Liver (tissue), 9 donors: Measurements from ENCODE around the gene TOP3A. TPM values are rescaled to one million over a fixed set of nuclear protein-coding genes. Genes with fewer than 3 reads are reported as not detected.
"Not testable (repeated sequence)": the region's sequence is repeated elsewhere in the genome, so short reads cannot be mapped to it uniquely, and the experiment has no call there.

Experiments used
- DNase-seq: peaks from one replicate; pipeline ENCODE4 v3.0.0-alpha.2; 2017; ENCODE audit warnings: low spot score
- H3K27ac ChIP-seq, 2 donors: one replicate each; pipeline ENCODE4 v1.7.0; 2013; ENCODE audit warnings: inconsistent platforms in 2 of 2, low read length in 2 of 2, control low read depth in 1 of 2, low read depth in 1 of 2, mild to moderate bottlenecking in 1 of 2
- H3K27me3 ChIP-seq, 4 donors: one replicate each; pipeline versions ENCODE4 v1.6.1 to v1.7.0; 2013; ENCODE audit warnings: low read length in 3 of 4, inconsistent platforms in 1 of 4, mild to moderate bottlenecking in 1 of 4, moderate library complexity in 1 of 4; ENCODE audit not compliant: control insufficient read depth in 4 of 4, insufficient read depth in 4 of 4
- H3K36me3 ChIP-seq, 4 donors: one replicate each; pipeline versions ENCODE4 v1.6.1 to v1.7.0; 2013; ENCODE audit warnings: low read length in 3 of 4, mild to moderate bottlenecking in 3 of 4, low read depth in 1 of 4, moderate library complexity in 1 of 4; ENCODE audit not compliant: control insufficient read depth in 4 of 4, insufficient read depth in 3 of 4
- H3K4me1 ChIP-seq, 4 donors: one replicate each; pipeline versions ENCODE4 v1.6.1 to v1.7.0; 2013; ENCODE audit warnings: low read length in 3 of 4, mild to moderate bottlenecking in 3 of 4, moderate library complexity in 1 of 4; ENCODE audit not compliant: control insufficient read depth in 4 of 4, insufficient read depth in 4 of 4
- H3K4me3 ChIP-seq, 3 donors: one replicate each; pipeline versions ENCODE4 v1.6.1 to v1.7.0; 2013; ENCODE audit warnings: low read length in 3 of 3, control low read depth in 1 of 3, low read depth in 1 of 3, mild to moderate bottlenecking in 1 of 3
- H3K9ac ChIP-seq, 2 donors: one replicate each; pipeline ENCODE4 v1.7.0; 2013; ENCODE audit warnings: low read length in 2 of 2, mild to moderate bottlenecking in 2 of 2, moderate library complexity in 2 of 2, control low read depth in 1 of 2, low read depth in 1 of 2
- H3K9me3 ChIP-seq, 4 donors: one replicate each; pipeline versions ENCODE4 v1.6.1 to v1.7.0; 2013; ENCODE audit warnings: low read length in 3 of 4; ENCODE audit not compliant: control insufficient read depth in 4 of 4
- EGR1 ChIP-seq, 2 donors: IDR thresholded peaks; 2 replicates each; pipeline ENCODE4 v1.6.1; 2016 to 2018; ENCODE audit warnings: antibody characterized with exemption in 2 of 2, low read depth in 2 of 2
- FOXA1 ChIP-seq: IDR thresholded peaks from 2 replicates; pipeline ENCODE4 v1.6.1; 2016; ENCODE audit warnings: antibody characterized with exemption
- FOXA2 ChIP-seq: IDR thresholded peaks from 2 replicates; pipeline ENCODE4 v1.6.1; 2016; ENCODE audit warnings: antibody characterized with exemption
- GABPA ChIP-seq, 2 donors: IDR thresholded peaks in 1 of 2; conservative IDR thresholded peaks in 1 of 2; 2 replicates each; pipeline ENCODE4 v1.6.1; 2016; ENCODE audit warnings: antibody characterized with exemption in 2 of 2, mild to moderate bottlenecking in 1 of 2, moderate library complexity in 1 of 2
- HNF4A ChIP-seq, 2 donors: conservative IDR thresholded peaks; 2 replicates each; pipeline ENCODE4 v1.6.1; 2016; ENCODE audit warnings: antibody characterized with exemption in 2 of 2, mild to moderate bottlenecking in 2 of 2
- HNF4G ChIP-seq: IDR thresholded peaks from 2 replicates; pipeline ENCODE4 v1.6.1; 2016; ENCODE audit warnings: antibody characterized with exemption
- NR2F2 ChIP-seq: IDR thresholded peaks from 2 replicates; pipeline ENCODE4 v1.6.1; 2016; ENCODE audit warnings: antibody characterized with exemption
- RAD21 ChIP-seq, 2 donors: IDR thresholded peaks; 2 replicates each; pipeline ENCODE4 v1.6.1; 2016; ENCODE audit warnings: antibody characterized with exemption in 2 of 2, mild to moderate bottlenecking in 2 of 2
- RXRA ChIP-seq, 2 donors: IDR thresholded peaks; 2 replicates each; pipeline ENCODE4 v1.6.1; 2017 to 2018; ENCODE audit warnings: antibody characterized with exemption in 2 of 2, mild to moderate bottlenecking in 1 of 2
- YY1 ChIP-seq: IDR thresholded peaks from 2 replicates; pipeline ENCODE4 v1.6.1; 2016; ENCODE audit warnings: antibody characterized with exemption, mild to moderate bottlenecking
- WGBS: extraction: QIAGEN DNeasy Blood & Tissue Kit; methylation state at CpG from one replicate; pipeline ENCODE4 v1.1.7; 2013; 5-methylcytosine and 5-hydroxymethylcytosine counted together
- polyA plus RNA-seq, 2 donors: library from polyadenylated mRNA; stranded (reverse) in 1 of 2; unstranded in 1 of 2; fragments of 200-250 nt in 1 of 2; fragments of >200 nt in 1 of 2; fragmentation: Nextera tagmentation in 1 of 2; extraction: Ambion mirVana in 1 of 2; gene quantifications; one replicate each; pipeline versions ENCODE4 v1.2.1 to v1.2.3, GENCODE V29; 2013 to 2015
- total RNA-seq, 2 donors: library from RNA; depleted of rRNA; stranded (reverse); fragments of >200 nt; gene quantifications; one replicate each; pipeline ENCODE4 v1.2.3, GENCODE V29; 2014
- TF ChIP-seq, protein P1 (sequence below): IDR thresholded peaks from 2 replicates; pipeline ENCODE4 v1.6.1; 2016; ENCODE audit warnings: antibody characterized with exemption
- TF ChIP-seq, protein P2 (sequence below): IDR thresholded peaks from 2 replicates; pipeline ENCODE4 v1.6.1; 2016; ENCODE audit warnings: antibody characterized with exemption
- TF ChIP-seq, protein P3 (sequence below): fragments of 150-350 bp; IDR thresholded peaks from 2 replicates; pipeline ENCODE4 v1.5.1; 2017; ENCODE audit warnings: improper control_type of control experiment, low read depth, low read length; ENCODE audit not compliant: missing input control
- TF ChIP-seq, protein P4 (sequence below): IDR thresholded peaks from 2 replicates; pipeline ENCODE4 v1.6.1; 2016; ENCODE audit warnings: antibody characterized with exemption, mild to moderate bottlenecking
- donor health status: healthy.
- donor health status: healthy.
- donor health status: healthy.
- donor health status: healthy.
- donor health status: healthy.

TOP3A gene
- total and polyA plus RNA-seq, 4 donors, result 6.6 to 37.5 (median 14.3) TPM

DNA sequence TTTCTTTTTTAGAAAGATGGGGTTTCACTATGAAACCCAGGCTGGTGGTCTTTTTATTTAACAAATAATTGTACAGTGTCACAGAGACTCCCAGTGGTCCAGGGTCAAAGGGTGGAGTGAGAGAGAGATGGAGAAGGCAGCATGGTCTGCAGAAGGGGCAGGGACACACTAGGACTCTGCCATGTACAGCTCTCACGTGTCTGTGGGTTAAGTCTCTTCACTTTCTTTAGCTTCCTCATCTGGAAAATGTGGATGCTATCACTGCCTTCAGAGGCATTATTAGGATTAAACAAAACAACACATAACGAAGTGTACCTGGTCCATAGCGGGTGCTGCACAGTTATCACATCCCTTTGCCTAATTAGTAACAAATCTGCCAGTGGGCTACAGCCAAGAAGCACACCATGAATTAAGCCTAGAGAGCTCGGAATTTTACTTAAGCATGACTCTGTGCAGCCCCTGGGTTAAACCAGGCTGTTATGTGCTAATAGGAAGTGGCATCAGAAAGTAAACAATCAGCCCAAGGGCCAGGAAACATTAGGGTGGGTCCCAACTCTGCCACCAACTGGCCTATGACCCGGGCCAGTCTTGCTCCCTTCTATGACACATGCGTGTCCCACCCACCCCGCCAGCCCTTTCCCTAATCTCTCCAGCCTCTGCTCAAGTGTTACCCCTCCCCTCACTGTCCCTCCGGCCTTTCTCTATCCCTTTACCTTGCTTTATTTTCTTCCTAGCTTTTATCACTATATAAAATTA is 13.9 kb downstream of the TOP3A start (continued):
- no peak for TF ChIP-seq HNF4G
- no peak for TF ChIP-seq FOXA1
- TF ChIP-seq EGR1 (IDR thresholded peaks at IDR 0.05; ENCODE audit: low read depth in 2 of 2), result no peak
- TF ChIP-seq, protein P1, sequence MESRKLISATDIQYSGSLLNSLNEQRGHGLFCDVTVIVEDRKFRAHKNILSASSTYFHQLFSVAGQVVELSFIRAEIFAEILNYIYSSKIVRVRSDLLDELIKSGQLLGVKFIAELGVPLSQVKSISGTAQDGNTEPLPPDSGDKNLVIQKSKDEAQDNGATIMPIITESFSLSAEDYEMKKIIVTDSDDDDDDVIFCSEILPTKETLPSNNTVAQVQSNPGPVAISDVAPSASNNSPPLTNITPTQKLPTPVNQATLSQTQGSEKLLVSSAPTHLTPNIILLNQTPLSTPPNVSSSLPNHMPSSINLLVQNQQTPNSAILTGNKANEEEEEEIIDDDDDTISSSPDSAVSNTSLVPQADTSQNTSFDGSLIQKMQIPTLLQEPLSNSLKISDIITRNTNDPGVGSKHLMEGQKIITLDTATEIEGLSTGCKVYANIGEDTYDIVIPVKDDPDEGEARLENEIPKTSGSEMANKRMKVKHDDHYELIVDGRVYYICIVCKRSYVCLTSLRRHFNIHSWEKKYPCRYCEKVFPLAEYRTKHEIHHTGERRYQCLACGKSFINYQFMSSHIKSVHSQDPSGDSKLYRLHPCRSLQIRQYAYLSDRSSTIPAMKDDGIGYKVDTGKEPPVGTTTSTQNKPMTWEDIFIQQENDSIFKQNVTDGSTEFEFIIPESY, result no peak
- TF ChIP-seq, protein P2, sequence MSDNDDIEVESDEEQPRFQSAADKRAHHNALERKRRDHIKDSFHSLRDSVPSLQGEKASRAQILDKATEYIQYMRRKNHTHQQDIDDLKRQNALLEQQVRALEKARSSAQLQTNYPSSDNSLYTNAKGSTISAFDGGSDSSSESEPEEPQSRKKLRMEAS, result no peak
- TF ChIP-seq GABPA (IDR thresholded peaks at IDR 0.05 in 1 of 2, conservative IDR thresholded peaks at IDR 0.05 in 1 of 2), result no peak

DNA sequence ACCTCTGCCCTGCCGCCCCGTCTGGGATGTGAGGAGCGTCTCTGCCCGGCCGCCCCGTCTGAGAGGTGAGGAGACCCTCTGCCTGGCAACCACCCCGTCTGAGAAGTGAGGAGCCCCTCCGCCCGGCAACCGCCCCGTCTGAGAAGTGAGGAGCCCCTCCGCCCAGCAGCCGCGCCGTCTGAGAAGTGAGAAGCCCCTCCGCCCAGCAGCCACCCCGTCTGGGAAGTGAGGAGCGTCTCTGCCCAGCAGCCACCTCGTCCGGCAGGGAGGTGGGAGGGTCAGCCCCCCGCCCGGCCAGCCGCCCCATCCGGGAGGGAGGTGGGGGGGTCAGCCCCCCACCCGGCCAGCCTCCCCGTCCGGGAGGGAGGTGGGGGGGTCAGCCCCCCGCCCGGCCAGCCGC is 16.7 kb downstream of the TOP3A start:
- not testable (repeated sequence) for H3K27ac ChIP-seq, H3K4me3 ChIP-seq, DNase-seq, H3K4me1 ChIP-seq, H3K9me3 ChIP-seq, H3K9ac ChIP-seq, H3K27me3 ChIP-seq
- 96% methylated on average over 28 of the region's 30 CpGs for WGBS
- peaks cover 13 to 46% (median 28%) of the 10 kb centered on the region in 4 donors for H3K36me3 ChIP-seq

DNA sequence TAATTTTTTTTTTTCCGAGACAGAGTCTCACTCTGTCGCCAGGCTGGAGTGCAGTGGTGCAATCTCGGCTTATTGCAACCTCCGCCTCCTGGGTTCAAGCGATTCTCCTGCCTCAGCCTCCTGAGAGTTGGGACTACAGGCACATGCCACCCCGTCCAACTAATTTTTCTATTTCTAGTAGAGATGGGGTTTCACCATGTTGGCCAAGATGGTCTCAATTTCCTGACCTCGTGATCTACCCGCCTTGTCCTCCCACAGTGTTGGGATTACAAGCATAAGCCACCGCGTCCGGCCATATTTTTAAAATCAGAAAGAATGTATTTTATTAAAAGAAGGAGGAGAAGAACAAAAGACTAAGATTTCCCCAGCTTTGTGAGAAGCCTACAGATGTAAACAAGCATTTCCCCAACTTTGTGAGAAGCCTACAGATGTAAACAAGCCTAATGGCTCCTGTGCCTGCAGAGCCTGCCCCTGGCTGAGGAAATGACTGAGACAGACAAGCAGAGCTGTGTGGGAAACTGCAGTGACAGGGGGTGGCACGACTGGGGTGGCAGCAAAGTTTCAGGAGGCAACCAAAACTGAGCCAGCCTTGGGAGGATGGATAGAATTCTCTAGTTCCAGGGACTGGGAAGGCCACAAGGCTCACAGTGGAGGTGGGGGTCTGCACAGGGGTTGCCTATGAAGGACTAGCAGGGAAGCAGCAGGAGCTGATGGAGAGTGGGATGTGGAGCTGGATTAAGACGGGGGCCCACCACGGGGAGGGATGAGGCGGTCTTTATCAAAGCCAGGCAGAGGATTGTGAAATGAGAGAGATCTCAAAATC is 22.9 kb downstream of the TOP3A start:
- H3K9ac ChIP-seq, result no peak overlapping the region
- DNase-seq, result no peak

More for the DNA sequence above, 22.9 kb downstream of the TOP3A start:
- no peak overlapping the region for H3K4me3 ChIP-seq
- H3K27ac ChIP-seq, result no peak overlapping the region
- H3K9me3 ChIP-seq, result no peaks in the 10 kb centered on the region
- peaks cover 7 to 59% (median 32%) of the 10 kb centered on the region in 4 donors for H3K36me3 ChIP-seq
- TF ChIP-seq, protein P1, result no peak
- TF ChIP-seq RAD21 (IDR thresholded peaks at IDR 0.05) (no peak), YY1 (no peak), GABPA (IDR thresholded peaks at IDR 0.05 in 1 of 2, conservative IDR thresholded peaks at IDR 0.05 in 1 of 2) (no peak), RXRA (IDR thresholded peaks at IDR 0.05) (no peak), FOXA2 (no peak), FOXA1 (no peak), EGR1 (IDR thresholded peaks at IDR 0.05; ENCODE audit: low read depth in 2 of 2) (no peak), HNF4A (conservative IDR thresholded peaks at IDR 0.05) (no peak), HNF4G (no peak), NR2F2 (no peak)
- TF ChIP-seq, protein P2, result no peak
- TF ChIP-seq, protein P3, sequence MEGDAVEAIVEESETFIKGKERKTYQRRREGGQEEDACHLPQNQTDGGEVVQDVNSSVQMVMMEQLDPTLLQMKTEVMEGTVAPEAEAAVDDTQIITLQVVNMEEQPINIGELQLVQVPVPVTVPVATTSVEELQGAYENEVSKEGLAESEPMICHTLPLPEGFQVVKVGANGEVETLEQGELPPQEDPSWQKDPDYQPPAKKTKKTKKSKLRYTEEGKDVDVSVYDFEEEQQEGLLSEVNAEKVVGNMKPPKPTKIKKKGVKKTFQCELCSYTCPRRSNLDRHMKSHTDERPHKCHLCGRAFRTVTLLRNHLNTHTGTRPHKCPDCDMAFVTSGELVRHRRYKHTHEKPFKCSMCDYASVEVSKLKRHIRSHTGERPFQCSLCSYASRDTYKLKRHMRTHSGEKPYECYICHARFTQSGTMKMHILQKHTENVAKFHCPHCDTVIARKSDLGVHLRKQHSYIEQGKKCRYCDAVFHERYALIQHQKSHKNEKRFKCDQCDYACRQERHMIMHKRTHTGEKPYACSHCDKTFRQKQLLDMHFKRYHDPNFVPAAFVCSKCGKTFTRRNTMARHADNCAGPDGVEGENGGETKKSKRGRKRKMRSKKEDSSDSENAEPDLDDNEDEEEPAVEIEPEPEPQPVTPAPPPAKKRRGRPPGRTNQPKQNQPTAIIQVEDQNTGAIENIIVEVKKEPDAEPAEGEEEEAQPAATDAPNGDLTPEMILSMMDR, result no peak
- TF ChIP-seq, protein P4, sequence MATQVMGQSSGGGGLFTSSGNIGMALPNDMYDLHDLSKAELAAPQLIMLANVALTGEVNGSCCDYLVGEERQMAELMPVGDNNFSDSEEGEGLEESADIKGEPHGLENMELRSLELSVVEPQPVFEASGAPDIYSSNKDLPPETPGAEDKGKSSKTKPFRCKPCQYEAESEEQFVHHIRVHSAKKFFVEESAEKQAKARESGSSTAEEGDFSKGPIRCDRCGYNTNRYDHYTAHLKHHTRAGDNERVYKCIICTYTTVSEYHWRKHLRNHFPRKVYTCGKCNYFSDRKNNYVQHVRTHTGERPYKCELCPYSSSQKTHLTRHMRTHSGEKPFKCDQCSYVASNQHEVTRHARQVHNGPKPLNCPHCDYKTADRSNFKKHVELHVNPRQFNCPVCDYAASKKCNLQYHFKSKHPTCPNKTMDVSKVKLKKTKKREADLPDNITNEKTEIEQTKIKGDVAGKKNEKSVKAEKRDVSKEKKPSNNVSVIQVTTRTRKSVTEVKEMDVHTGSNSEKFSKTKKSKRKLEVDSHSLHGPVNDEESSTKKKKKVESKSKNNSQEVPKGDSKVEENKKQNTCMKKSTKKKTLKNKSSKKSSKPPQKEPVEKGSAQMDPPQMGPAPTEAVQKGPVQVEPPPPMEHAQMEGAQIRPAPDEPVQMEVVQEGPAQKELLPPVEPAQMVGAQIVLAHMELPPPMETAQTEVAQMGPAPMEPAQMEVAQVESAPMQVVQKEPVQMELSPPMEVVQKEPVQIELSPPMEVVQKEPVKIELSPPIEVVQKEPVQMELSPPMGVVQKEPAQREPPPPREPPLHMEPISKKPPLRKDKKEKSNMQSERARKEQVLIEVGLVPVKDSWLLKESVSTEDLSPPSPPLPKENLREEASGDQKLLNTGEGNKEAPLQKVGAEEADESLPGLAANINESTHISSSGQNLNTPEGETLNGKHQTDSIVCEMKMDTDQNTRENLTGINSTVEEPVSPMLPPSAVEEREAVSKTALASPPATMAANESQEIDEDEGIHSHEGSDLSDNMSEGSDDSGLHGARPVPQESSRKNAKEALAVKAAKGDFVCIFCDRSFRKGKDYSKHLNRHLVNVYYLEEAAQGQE, result no peak
- H3K27me3 ChIP-seq, result no peaks in the 10 kb centered on the region
- WGBS, result 97% methylated on average over 15 of the region's 15 CpGs
- no peaks in the 10 kb centered on the region for H3K4me1 ChIP-seq
